HTERT RPE-1 (cell line): ENCODE results near the gene LRP3.
"Not testable (repeated sequence)": the region's sequence is repeated elsewhere in the genome, so short reads cannot be mapped to it uniquely, and the experiment has no call there.

Source experiments
- in situ Hi-C: fragments of 300-500 bp; cut with MboI; formaldehyde crosslinking; loops from 4 replicates; pipeline ENCODE4 v1.14.3; 2020; ENCODE audit warnings: low sequenced_read_pairs

LRP3 gene

DNA sequence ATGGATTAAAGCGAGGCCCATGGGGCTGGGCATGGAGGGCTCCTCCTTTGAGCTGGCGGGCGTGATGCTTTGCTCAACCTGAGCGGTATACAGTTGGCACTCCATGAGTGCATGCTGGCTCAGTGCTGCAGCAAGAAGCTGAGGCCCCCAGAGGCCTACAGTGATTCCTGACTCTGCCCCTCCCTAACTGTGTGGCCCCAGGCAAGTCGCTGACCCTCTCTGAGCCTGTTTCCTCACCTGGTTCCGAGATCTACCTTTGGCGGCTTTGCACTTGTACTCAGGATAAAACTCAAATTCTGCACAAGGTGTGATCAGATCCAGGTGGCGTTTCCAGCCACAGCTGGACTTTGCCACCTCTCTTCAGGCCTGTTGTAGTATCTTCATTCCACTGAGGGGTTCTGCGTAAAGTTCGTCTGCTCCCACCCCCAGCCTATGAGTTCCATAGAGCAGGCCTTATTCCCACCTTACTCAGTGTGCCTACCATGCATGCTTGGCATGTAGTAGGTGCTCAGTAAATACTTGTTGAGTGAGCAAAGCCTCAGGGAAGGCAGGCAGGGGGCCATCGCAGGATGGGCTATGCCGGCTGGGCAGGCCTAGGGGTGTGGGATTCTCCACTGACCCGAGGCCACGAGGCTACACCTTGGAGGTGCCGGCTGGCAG lies 7.9 kb downstream of the LRP3 start:
- in situ Hi-C loops, result no loop called here

DNA sequence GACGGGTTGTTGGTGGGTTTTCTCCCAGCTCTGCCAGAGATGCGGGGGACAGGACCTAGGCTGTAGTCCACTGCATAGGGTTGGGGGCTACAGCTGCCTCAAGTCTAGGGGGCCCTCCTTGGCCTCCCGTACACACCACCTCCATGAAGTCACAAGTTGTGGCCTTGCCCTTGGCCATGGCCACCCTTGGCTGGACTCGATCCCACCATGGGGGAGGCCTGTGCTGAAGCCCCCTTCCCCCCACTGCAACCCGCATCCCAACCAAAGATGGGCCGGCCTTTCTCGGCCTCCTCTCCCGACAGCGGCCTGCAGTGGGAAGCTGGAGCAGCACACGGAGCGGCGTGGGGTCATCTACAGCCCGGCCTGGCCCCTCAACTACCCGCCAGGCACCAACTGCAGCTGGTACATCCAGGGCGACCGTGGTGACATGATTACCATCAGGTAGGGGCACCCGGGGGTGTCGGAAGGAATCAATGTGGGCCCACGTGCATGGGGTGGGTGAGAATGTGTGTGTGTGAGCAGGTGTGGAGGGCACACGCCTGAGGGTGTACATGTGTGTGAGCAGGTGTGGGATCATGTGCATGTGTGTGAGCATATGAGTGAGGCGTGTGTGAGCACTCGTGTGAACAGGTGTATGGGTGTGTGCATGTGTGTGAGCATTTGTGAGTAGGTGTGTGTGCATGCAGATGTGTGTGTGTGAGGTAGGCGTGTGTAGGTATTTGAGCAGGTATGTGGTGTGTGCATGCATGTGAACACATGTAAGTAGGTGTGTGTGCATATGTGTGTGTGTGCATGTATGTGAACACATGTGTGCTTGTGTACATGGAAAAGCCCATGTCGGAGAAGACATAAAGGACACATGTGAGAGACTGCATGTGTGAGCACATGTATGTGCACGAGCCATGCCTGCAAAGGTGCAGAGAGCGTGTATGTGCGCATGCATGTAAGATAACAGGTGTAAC lies 8.7 kb downstream of the LRP3 start:
- in situ Hi-C loops, result no loop called here

- in situ Hi-C loops, result no loop called here
Observed at GRCh38 chr19:33203529-33203928, 9.4 kb downstream of the LRP3 start.

- in situ Hi-C loops, result no loop called here
Observed at GRCh38 chr19:33204136-33204973, 10.2 kb downstream of the LRP3 start.

- in situ Hi-C loops, result no loop called here
Observed at GRCh38 chr19:33205110-33205509, 11.0 kb downstream of the LRP3 start.

DNA sequence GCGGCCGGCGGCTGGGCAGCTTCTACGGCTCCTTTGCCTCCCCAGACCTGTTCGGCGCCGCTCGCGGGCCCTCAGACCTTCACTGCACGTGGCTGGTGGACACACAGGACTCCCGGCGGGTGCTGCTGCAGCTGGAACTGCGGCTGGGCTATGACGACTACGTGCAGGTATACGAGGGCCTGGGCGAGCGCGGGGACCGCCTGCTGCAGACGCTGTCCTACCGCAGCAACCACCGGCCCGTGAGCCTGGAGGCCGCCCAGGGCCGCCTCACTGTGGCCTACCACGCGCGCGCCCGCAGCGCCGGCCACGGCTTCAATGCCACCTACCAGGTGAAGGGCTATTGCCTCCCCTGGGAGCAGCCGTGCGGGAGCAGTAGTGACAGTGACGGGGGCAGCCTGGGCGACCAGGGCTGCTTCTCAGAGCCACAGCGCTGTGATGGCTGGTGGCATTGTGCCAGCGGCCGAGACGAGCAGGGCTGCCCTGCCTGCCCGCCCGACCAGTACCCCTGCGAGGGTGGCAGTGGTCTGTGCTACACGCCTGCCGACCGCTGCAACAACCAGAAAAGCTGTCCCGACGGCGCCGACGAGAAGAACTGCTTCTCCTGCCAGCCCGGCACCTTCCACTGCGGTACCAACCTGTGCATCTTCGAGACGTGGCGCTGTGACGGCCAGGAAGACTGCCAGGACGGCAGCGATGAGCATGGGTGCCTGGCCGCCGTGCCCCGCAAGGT lies 11.6 kb downstream of the LRP3 start:
- in situ Hi-C loops, result no loop called here

GRCh38 chr19:33206261-33207039 lies 12.3 kb downstream of the LRP3 start:
- in situ Hi-C loops, result no loop called here

DNA sequence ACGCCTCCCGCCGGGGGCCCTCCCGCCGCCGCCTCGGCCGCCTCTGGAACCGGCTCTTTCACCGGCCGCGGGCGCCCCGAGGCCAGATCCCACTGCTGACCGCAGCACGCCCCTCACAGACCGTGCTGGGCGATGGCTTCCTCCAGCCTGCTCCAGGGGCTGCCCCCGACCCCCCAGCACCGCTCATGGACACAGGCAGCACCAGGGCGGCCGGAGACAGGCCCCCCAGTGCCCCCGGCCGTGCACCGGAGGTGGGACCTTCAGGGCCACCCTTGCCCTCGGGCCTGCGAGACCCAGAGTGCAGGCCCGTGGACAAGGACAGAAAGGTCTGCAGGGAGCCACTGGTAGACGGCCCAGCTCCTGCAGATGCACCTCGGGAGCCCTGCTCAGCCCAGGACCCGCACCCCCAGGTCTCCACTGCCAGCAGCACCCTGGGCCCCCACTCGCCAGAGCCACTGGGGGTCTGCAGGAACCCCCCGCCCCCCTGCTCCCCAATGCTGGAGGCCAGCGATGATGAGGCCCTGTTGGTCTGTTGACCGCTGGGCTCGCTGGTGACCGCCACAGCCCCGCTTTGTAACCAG lies 13.0 kb downstream of the LRP3 start:
- in situ Hi-C loops, result no loop called here

- in situ Hi-C loops, result no loop called here
Observed at GRCh38 chr19:33207903-33208302, 13.8 kb downstream of the LRP3 start.

- in situ Hi-C loops, result no loop called here
Observed at GRCh38 chr19:33208371-33208895, 14.3 kb downstream of the LRP3 start.

DNA sequence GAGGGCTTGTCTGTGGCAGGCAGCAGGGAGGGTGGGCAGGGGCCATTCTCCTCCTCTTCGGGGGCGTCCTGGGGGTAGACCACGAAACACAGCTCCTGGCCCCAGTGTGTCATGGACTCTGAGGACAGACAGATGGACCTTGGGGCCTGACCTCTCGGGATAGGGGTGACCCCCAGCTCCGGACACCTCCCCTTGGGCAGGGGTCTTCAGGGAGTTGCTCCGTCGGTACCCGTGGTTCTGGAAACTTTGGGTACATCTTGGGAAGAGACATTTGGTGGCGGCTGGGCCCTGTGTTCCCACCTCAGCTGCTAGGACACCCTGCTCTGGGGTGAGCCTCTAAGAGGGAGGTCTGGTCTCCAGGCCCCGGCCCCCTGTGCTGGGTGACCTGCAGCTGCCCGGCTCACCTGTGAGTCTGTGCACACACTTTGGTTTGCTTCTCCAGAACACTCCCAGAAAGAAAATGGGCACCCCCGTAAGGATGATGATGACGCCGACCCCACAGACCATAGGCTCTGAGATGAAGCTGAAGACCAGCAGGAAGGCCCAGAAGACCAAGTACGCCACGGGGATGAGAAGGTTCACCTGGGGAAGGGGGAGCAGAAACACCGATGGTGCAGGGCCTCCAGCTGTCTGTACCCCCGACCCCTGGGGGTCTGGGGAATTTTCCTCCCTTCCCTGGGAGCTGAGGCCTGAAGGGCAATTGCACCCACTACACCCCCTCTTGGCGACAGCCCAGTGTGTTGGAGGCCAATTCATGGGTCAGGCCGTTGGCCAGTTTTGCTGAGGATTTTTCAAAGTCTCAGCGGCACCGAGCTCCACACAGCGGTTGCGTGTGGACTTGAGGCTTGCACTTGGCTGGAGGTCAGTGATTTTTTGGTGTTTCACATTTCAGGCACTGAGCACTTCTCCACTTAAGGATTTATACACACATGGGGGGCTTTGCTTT lies 15.0 kb downstream of the LRP3 start:
- in situ Hi-C loops, result no loop called here

- in situ Hi-C loops, result not testable (repeated sequence)
Observed at GRCh38 chr19:33209850-33210230, 15.7 kb downstream of the LRP3 start.

DNA sequence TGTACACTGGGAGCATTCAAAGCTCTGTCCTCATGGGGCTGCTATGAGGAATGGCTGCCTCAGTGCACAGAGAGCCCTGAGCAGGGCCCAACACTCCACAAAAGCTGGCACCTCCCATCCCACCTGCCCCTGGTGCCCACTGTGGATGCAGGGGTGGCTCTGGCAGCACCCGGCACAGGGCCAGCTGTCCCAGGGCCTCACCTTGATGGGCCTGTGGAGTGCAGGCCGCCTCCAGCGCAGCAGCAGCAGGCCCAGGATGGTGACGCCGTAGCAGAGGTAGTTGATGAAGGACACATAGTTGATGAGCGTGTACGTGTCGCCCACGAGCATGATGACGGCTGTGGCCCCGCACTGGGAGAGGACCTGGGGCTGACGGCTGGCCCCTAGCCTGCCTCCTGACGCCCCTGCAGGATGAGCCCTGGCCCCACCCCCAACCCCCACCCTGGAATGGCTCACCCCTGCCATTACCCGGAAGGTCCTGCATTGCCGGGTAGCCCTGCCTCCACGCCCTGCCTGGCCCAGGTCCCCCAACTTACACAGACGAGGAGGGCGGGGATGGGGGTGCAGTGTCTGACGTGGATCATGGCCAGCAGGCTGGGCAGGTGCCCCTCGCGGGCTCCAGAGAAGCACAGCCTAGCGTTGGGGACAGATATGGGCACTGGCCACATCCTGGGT lies 16.3 kb downstream of the LRP3 start:
- in situ Hi-C loops, result no loop called here

DNA sequence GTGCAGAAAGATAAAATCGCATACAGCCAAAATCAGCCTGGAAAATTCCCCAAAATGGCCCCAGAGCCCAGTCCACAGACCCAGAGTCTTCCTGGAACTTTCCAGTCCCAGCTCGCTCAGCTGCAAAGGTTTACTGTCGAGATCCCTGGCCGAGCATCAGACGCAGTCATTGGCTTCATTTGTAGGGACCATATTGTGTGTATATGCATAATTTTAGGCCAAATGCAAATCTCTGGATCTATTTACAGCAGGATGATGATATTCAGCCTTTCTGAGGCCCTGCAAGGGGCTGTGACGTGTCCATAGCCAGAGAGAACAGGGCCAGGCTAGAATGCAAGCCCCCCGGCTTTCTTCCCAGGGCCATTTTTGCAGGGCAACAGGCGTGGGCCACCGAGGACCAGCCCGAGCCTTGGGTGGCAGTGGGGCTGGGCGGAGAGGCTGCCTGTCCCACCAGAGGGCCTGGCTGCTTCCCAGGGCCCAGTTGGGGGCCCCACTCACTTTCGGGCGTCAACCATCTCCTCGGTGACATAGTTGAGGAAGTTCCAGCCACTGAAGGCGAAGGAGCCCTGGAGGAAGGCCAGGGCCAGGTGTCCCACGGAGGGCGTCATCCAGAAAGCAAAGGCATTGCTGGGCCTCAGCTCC lies 17.8 kb downstream of the LRP3 start:
- in situ Hi-C loops, result no loop called here

DNA sequence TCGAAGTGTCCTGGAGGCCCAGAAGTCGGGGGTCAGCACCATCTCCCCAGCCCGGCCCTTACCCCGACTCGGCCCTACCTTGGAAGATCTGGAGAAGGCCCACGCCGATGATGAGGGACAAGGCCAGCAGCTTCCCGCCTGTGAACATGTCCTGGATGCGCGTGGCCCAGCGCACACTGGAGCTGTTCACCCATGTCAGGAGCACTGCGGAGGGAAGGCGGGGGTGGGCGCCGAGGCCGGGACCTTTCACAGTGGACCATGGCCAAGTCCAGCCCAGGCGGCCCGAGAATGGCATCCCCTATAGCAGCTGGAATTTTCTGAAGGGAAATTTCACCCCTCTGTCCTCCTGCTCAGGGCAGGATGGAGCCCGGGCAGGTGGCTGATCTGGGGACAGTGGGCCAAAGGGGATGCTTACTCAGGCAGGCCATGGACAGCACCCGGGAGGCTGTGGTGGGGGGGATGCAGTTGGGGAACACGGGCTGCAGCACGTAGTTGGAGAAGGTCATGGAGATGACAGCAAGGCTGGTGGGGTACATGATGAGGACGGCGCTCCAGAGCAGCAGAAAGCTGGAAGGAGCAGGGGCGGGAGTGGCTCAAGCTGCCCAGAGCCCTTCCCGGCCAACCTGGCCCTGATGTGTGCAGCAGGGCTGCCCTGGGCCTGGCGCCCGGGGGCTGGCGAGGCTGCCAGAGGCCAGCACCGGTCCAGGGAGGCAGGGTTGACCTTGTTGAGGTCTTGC lies 18.5 kb downstream of the LRP3 start:
- in situ Hi-C loops, result no loop called here

DNA sequence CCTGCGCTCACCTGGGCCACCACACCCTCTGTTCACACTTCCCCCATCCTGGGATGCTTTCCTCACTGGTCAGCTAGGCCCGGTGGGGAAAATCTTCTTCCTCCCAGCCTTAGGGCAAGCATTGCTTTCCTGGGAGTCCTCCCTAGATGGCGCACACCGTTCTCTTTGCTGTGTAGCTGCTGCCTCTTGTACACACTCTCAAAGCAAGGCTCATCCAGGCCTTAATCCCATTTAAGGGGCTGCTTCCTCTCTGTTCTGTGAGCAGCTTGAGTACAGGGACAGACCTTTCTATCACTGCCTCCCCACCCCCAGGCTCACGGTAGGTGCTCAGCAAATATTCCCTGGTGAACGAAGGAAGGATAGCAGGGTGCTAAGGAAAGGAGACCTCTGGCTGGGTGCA lies 20.5 kb downstream of the LRP3 start:
- in situ Hi-C loops, result no loop called here
